ENCODE data around the gene TCF7L1.

DNA sequence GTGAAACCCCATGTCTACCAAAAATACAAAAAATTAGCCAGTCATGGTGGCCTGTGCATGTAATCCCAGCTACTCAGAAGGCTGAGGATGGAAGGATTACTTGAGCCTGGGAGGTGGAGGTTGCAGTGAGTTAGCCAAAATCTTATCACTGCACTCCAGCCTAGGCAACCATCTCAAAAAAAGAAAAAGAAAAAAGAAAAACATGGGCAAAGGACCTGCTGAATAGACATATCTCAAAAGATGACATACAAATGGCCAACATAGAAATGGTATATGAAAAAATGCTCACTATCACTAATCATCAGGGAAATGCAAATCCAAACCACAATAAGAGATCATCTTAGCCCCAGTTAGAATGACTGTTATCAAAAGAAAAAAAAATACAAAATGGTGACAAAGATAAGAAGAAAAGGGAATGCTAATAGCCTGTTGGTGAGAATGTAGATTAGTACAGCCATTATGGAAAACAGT, 196.0 kb downstream of the TCF7L1 start:
- TF ChIP-seq CTCF (IDR thresholded peaks at IDR 0.05) (no peak), POLR2A (IDR thresholded peaks at IDR 0.05) (no peak)

All from uterus (tissue), 2 donors.